A549 (cell line): ENCODE data around the gene MST1.

ENCODE experiments used
- CEBPB ChIP-seq, 2 experiments: fragments of >200 bp in 1 of 2; sonication (Bioruptor Twin) in 1 of 2; formaldehyde crosslinking in 1 of 2; IDR thresholded peaks; 2 replicates each; pipeline ENCODE4 v1.6.1; 2012 to 2016
- CHD2 ChIP-seq: fragments of 150-350 bp; IDR thresholded peaks from 2 replicates; pipeline ENCODE4 v1.6.1; 2014; ENCODE audit warnings: low read length; ENCODE audit not compliant: partially characterized antibody
- EHF ChIP-seq: fragments of 250-450 bp; sonication (Bioruptor Pico); IDR thresholded peaks from 2 replicates; pipeline ENCODE4 v1.5.0; 2020; ENCODE audit warnings: mild to moderate bottlenecking
- FOSL2 ChIP-seq, 2 experiments: fragments of 450-650 bp in 1 of 2; fragments of >200 bp in 1 of 2; sonication (Bioruptor Twin) in 1 of 2; formaldehyde crosslinking; IDR thresholded peaks; 2 replicates each; pipeline versions ENCODE4 v1.5.0 to v1.6.1; 2016 to 2020; ENCODE audit warnings: mild to moderate bottlenecking in 1 of 2, moderate library complexity in 1 of 2
- JUN ChIP-seq, 2 experiments: fragments of >200 bp; sonication (Bioruptor Twin); formaldehyde crosslinking; IDR thresholded peaks; 2 replicates in 1 of 2; 3 replicates in 1 of 2; pipeline ENCODE4 v1.6.1; 2016 to 2017
- MAFK ChIP-seq: fragments of 450-650 bp; IDR thresholded peaks from 2 replicates; pipeline ENCODE4 v1.6.1; 2014; ENCODE audit not compliant: partially characterized antibody
- NPAS2 ChIP-seq: fragments of 250-450 bp; sonication (Bioruptor Pico); IDR thresholded peaks from 2 replicates; pipeline ENCODE4 v1.8.0; 2022; ENCODE audit warnings: mild to moderate bottlenecking, moderate library complexity, borderline replicate concordance
- POLR2A ChIP-seq: IDR thresholded peaks from 2 replicates; pipeline ENCODE4 v1.6.1; 2012; ENCODE audit warnings: mild to moderate bottlenecking, low read length
- TF ChIP-seq, protein P1 (sequence below): IDR thresholded peaks from 2 replicates; pipeline ENCODE4 v1.6.1; 2012
- TF ChIP-seq, protein P2 (sequence below): fragments of >200 bp; sonication (Bioruptor Twin); formaldehyde crosslinking; IDR thresholded peaks from 3 replicates; pipeline ENCODE4 v1.5.1; 2016
- TF ChIP-seq, protein P3 (sequence below): fragments of 200-600 bp; sonication (generic); IDR thresholded peaks from 2 replicates; pipeline ENCODE4 v1.6.1; 2016; ENCODE audit warnings: antibody characterized with exemption, mild to moderate bottlenecking, moderate library complexity

DNA sequence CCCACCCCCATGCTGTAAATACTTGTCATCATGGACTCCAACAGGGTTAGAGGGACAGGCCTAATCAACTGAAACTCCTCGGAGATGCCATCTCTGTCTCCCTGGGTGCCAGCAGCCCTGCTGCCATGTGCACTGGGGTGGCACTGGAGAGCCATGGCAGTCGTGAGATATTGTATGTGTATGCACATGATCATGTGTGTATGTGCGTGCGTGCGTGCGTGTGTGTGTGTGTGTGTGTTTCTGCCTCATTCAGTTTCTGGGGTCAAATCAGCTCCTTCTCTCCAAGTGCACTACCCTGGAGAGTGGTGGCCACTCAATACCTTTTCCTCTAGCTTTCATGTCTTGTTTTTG lies 18.4 kb downstream of the MST1 start:
- no peak for TF ChIP-seq NPAS2 (CRISPR knock-in tag)
- TF ChIP-seq, protein P1, sequence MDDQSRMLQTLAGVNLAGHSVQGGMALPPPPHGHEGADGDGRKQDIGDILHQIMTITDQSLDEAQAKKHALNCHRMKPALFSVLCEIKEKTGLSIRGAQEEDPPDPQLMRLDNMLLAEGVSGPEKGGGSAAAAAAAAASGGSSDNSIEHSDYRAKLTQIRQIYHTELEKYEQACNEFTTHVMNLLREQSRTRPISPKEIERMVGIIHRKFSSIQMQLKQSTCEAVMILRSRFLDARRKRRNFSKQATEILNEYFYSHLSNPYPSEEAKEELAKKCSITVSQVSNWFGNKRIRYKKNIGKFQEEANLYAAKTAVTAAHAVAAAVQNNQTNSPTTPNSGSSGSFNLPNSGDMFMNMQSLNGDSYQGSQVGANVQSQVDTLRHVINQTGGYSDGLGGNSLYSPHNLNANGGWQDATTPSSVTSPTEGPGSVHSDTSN = no peak
- no peak for TF ChIP-seq CEBPB (IDR thresholded peaks at IDR 0.05)
- TF ChIP-seq MAFK = no peak
- TF ChIP-seq, protein P2, sequence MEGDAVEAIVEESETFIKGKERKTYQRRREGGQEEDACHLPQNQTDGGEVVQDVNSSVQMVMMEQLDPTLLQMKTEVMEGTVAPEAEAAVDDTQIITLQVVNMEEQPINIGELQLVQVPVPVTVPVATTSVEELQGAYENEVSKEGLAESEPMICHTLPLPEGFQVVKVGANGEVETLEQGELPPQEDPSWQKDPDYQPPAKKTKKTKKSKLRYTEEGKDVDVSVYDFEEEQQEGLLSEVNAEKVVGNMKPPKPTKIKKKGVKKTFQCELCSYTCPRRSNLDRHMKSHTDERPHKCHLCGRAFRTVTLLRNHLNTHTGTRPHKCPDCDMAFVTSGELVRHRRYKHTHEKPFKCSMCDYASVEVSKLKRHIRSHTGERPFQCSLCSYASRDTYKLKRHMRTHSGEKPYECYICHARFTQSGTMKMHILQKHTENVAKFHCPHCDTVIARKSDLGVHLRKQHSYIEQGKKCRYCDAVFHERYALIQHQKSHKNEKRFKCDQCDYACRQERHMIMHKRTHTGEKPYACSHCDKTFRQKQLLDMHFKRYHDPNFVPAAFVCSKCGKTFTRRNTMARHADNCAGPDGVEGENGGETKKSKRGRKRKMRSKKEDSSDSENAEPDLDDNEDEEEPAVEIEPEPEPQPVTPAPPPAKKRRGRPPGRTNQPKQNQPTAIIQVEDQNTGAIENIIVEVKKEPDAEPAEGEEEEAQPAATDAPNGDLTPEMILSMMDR = no peak
- TF ChIP-seq FOSL2 (IDR thresholded peaks at IDR 0.05) = no peak
- TF ChIP-seq FOSL2 (CRISPR knock-in tag; IDR thresholded peaks at IDR 0.05) = no peak
- TF ChIP-seq EHF = no peak
- no peak for TF ChIP-seq POLR2A
- TF ChIP-seq, protein P3, sequence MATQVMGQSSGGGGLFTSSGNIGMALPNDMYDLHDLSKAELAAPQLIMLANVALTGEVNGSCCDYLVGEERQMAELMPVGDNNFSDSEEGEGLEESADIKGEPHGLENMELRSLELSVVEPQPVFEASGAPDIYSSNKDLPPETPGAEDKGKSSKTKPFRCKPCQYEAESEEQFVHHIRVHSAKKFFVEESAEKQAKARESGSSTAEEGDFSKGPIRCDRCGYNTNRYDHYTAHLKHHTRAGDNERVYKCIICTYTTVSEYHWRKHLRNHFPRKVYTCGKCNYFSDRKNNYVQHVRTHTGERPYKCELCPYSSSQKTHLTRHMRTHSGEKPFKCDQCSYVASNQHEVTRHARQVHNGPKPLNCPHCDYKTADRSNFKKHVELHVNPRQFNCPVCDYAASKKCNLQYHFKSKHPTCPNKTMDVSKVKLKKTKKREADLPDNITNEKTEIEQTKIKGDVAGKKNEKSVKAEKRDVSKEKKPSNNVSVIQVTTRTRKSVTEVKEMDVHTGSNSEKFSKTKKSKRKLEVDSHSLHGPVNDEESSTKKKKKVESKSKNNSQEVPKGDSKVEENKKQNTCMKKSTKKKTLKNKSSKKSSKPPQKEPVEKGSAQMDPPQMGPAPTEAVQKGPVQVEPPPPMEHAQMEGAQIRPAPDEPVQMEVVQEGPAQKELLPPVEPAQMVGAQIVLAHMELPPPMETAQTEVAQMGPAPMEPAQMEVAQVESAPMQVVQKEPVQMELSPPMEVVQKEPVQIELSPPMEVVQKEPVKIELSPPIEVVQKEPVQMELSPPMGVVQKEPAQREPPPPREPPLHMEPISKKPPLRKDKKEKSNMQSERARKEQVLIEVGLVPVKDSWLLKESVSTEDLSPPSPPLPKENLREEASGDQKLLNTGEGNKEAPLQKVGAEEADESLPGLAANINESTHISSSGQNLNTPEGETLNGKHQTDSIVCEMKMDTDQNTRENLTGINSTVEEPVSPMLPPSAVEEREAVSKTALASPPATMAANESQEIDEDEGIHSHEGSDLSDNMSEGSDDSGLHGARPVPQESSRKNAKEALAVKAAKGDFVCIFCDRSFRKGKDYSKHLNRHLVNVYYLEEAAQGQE = no peak
- TF ChIP-seq CHD2 = no peak
- no peak for TF ChIP-seq JUN (IDR thresholded peaks at IDR 0.05)
